HG02642 (cell line): ENCODE results near the gene H2AZ2.
A peak's percentile ranks its signal among the peaks of the same experiment; 100 is the strongest.

ENCODE experiments used
- ATAC-seq: cut with Tn5 transposase; IDR thresholded peaks from one replicate; pipeline ENCODE4 v1.9.1; 2021; ENCODE audit warnings: mild to moderate bottlenecking; ENCODE audit not compliant: unreplicated experiment, poor library complexity

Gene H2AZ2

DNA sequence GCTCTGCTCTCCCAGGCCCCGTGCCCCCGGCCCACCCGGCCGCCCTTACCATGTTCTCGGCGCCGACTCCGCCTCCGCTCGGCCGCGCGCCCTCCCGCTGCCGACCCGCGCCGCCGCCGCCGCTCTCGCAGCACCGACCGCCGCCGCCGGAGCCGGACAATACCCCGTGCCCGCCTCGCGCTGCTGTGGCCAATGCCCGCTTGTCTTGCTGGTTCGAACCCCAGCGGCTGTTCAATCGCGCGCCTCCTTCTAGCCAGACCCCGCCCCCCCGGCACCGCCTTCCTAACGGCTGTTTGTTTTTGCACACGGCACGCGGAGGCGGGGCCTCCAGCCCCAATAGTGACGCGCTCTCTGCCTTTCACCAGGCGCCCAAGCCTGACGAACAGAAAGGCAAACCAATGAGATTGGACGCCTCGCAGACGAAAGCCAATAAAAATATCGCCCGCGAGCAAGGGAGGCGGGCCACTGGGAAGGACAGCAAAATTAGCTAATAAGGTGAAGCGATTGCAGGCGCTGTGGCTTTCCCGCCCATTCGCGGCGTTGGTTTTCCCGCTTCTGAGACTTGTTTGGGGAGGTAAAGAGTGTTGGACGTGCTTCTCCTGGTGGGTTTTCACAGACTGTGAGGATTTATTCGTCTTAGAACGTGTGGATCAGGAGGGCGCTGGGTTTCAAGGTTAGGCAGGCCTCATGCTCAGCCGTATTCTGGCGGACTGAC is at the start of gene H2AZ2:
TSS of gene H2AZ2 (minus strand) at position 168 of the 715 bp plus-strand sequence. CDS start at position 52, 116 bp downstream.
- ATAC-seq = peak; percentile 87

DNA sequence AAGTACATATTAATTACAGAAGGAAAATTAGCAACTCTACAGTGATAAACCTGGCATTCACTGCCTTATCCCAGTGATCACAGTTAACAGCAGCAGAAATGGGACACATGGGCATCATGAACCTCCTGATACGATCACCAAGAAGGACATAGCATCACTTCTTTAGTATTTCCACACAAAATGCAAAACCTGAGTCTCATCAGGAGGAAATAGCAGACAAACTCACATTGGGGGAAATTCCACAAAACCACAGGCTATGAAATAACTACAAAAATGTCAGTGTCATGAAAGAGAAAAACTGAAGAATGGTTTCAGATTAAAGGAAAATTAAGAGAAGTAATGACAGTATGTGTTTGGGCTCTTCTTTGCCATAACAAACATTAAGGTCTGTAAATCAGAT is 49.4 kb upstream of the H2AZ2 start:
- no peak for ATAC-seq

DNA sequence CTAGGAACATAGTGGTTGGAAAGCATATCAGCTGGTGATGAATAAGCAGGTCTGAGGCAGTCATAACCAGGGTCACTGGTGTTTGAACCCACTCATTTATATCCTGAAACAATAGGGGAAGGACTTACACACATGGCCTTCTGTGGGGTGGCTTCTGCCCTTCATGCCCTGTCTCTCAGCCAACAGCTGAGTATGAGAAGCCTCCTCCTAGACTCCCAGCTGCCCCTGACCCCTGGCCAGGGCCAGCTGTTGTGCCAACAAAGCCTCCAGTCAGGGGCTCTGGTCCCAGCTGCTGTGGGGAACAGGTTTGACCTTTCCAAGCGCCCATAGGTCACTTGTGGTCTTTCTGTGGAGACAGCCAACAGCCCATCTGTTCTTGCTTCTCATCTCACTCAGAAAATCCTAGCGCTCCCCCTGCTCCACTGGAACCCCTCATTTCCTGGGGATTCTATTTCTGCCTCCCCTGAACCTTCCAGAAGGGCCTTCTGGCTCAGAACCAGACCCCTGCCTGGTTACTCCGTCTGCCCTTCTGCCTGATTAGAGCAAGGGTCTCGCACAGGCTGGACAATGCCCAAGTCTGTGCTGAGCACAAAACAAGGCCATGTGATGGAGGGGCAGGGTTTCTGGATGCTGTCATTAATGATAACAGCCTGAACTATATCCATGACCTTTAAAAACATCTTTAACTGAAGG is 47.1 kb upstream of the H2AZ2 start:
- no peak for ATAC-seq

DNA sequence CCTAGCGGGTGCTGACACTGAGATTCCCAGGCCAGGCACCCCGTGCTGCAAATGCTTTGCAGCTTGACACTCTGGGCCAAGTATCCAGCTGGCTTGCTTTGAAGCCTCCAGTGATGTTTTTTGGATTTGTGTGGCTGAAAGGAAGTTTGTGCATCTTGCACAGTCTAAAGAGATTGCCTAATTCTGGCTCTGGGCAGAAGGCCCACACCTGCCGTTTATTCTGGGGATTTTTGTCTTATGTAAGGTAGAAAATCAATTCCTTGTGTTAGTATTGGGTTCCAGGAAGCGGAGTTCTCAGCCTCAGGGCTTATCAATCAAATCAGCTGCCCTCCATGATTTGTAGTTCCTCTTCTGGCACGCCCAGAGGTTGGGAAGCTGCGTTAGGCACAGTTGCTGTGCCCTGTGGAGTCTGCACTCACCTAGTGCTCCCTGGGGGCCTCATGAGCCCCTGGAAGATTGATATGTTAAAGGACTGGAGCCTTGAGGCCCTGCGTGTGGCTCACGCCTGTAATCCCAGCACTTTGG is 45.9 kb upstream of the H2AZ2 start:
- ATAC-seq = no peak

DNA sequence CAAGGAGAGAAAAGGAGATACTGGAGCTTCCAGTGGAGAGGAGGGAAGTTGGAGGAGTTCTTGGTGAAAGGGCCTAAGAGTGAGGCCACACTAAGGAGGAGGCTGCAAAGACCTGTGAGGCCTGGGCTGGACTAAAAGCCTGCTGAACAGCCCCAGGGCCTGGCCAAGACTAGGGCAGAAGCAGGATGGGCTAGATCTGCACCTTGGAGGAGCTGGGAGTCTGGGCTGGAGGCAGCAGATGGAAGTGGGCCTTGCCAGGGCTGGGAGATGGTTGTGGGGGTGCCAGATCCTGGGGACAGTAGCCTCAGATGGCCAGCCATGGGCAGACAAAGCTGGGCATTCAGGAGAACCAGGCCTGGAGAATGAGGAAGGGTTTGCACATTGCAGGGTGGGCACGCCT is 43.9 kb upstream of the H2AZ2 start:
- ATAC-seq = no peak

DNA sequence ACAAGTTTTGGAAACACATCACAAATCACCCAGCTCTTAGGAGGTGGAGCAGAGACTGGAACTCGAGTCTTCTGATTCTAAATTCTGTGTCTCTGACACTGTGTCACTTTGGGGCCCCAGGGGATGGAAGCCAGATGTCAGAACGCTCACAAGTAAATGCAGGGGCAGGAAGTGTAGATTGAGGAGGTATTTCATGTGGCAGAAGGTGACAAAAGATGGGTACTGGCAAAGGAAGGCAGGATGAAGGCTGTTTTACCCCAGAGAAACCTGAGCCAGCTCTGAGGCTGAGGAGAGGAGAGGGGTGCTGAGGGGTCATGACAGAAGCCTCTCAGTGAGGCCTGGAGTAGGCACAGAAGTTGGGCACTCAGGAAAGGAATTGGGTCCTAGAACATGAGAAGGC is 43.5 kb upstream of the H2AZ2 start:
- no peak for ATAC-seq

DNA sequence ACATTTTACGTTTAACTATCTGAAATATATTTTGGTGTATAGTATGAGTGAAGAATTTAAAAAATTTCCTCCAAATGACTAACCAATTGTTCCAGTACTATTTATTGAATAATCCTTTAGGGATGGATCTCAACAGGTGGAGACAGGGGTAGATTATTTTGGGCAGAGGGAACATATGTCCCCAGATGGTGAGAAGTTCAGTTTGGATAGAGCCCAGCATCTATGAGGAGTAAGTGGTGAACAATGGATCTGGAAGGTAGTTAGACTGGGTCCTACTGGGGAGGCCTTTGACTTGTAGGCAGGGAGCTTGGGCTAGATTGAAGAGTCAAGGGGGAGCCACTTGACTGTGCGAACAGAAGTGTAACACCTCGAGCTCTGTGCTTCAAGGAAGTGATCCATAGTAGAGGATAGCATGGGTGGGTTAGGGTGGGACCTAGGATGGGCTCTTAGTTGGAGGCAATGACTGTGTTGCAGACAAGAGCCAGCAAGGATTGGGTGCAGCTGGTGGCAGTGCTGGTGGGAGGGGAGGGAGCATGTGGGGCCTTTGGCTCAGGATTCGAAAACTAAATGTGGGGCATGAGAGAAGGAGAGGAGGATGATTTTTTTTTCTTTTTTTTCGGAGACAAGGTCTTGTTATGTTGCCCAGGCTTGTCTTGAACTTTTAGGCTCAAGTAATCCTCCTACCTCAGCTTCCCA is 41.3 kb upstream of the H2AZ2 start:
- ATAC-seq = no peak

DNA sequence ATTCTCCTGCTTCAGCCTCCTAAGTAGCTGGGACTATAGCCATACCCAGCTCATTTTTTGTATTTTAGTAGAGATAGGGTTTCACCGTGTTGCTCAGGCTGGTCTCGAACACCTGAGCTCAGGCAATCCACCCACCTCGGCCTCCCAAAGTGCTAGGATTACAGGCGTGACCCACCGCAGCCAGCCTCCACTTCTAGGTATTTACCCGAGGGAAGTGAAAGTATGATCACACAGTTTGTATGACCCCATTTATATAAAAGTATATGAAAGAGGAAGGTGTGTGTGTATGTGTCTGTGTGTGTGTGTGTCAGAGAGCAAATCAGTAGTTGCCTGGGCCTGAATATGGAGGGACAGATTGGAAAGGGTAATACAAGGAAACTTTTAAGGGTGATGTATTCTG is 39.4 kb upstream of the H2AZ2 start:
- ATAC-seq = no peak

DNA sequence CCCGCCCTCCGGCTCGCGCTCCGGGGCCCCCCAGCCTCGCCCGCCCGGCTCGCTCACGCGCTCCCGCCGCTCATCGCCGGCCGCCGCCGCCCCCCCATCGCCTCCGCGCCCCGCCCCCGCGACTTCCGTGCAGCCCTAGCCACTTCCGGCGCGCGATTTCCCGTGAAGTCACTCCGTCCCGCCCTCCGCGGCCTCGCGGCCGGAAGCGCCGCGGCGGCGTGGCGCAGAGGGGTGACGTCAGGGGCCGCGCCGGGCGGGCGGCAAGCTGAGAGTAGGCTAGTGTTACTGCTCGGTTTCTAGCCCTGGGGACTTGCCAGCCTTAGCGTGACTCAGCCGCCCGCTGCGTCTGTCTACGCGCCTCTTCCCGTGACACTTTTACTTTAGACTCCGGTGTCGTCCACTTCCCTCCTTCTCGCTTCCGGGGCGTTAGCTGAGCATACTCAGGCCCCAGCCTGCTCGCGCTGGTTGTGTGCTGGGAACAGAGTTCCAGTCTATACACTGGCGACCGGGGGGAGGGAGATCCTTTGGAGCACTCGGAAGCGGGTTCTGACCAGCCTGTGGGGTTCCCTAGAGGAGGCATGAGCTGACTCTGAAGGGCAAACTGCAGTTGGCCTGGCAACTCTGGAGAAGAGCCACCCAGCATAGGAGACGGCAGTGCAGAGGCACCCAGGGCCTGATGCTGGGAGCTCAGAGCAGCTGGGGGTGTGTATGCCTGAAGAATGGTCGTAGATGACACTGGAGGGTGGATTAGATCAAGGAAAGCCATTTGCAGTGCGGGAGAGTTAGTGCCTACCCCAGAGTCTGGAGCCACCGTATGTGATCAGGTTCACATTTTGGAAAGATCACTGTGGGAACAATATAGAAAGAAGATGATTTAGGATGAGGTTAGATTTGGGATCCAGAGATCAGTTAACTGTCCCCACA is 37.8 kb upstream of the H2AZ2 start, which contains the start of gene PURB:
TSS of gene PURB (minus strand) at position 137 of the 924 bp plus-strand sequence. CDS start 182 bp downstream, outside the sequence.
- peak; percentile 85 for ATAC-seq

DNA sequence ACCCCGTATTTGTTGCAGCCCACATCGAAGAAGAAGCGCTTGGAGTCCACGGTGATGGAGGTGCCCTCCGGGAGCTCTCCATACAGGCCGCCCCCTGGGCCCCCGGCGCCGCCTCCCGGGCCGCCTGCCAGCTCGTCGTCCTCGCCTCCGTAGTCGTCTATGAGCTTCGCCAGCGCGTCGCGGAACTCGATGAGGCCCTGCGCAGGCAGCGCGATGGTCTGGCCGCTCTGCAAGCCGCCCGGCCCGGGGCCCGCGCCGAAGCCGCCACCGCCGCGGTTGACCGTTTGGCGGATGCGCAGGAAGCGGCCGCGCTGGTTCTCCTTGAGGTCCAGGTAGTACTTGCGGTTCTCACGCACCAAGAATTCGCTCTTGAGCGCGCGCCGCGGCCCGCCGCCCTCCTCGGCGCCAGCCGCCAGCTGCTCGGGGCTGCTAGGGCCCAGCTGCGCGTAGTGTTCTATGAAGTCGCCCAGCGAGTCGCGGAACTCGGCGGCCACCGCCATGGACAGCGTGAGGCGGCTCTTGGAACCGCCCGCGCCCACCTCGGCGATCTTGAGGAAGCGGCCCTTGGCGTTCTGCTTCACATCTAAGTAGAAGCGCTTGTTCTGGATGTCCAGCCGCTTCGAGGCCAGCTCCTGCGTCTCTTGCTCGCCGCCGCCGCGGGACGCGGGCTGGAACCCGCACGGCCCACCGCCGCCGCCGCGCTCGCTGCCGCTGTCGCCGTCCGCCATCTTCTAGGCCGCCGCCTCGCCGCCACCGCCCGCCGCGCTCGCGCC is 36.9 kb upstream of the H2AZ2 start:
- ATAC-seq = peak; percentile 22

DNA sequence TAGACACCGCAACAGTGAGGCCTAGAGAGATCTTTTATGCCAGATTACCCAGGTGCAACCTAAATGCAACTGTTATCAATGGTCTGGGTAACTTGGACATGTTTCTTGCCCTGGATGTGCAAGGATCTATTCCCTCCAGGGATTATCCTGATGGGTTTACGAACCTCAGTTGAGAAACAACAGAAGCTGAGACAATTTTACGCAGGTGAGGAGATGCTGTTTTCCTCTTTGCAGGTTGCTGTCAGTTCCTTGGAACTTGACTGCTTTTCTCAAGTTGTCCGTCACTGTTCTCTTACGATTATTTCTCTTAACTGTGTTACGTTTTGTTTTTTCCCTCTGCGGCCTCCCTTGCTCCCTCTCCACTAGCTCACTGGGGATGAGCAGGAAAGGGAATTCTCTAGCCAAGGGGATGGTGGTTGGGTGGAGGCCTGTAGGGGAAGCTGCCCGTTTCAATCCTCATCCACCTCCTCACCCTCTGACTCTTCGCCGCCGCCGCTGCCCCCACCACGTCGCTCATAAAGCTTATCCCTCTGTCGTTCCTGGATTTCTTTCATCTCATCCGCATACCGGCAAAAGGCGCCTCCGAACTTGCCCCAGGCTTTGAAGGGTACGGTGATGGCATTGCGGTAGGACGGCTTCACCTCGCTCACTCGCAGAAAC is 36.2 kb upstream of the H2AZ2 start:
- ATAC-seq = no peak

DNA sequence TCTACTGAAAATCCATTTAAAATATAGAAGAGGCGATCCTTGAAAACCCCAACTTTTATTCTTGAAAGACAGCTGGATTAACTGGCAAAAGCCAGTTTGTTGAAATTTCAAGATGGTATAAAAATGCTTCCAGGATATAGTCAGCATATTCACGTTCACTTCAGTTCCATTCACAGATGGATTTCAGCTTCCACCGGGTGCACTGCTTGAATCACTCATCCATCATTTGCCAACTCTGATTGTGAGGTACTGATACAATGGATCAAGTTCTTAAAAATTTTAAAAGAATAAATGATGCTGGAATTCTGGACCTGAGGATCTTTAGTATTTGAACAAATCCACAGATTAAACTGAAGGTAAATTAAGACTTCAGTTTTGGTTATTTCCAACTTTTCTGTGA is 35.0 kb upstream of the H2AZ2 start:
- no peak for ATAC-seq

DNA sequence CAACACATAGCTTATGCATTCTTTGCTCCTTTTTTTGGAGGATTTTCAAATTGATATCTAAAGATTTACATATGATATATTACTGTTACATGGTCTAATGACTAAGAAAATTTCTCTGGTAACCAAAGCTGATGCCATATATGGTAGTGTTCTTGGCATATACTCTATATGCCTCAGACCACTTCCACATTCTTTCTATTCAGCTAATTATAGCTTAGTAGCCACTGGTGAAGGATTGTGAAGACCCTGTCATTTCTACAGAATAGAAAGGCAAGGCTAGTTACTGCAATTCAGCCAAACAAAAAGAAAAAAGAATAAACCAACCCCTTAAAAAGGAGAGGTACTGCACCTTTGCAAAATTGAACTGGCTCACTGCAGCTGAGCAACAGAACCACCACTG is 33.7 kb upstream of the H2AZ2 start:
- ATAC-seq = no peak

DNA sequence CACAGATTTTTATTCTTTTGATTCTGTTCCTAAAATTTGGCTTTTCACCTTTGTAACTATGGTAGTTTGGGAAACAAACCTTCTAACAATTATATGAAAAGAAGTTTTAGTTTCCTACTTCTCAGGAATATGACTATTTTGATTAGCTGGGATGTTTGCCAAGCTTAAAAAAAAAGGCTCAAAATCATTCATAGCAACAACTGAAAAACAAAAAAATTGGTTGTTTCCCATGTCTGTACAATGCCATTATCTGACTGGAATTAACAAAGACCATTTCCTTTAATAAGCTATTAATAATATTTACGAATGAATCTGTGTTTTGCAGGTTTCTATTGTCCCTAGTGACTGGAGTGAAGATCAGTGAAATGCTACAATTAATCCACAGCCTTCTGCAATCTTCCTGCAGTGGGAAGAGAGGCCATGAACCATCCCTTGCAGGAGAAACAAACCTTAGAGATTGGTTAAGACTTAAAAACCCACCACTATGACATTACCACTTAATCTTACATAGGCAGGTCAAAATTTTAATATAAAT is 33.2 kb upstream of the H2AZ2 start:
- no peak for ATAC-seq

DNA sequence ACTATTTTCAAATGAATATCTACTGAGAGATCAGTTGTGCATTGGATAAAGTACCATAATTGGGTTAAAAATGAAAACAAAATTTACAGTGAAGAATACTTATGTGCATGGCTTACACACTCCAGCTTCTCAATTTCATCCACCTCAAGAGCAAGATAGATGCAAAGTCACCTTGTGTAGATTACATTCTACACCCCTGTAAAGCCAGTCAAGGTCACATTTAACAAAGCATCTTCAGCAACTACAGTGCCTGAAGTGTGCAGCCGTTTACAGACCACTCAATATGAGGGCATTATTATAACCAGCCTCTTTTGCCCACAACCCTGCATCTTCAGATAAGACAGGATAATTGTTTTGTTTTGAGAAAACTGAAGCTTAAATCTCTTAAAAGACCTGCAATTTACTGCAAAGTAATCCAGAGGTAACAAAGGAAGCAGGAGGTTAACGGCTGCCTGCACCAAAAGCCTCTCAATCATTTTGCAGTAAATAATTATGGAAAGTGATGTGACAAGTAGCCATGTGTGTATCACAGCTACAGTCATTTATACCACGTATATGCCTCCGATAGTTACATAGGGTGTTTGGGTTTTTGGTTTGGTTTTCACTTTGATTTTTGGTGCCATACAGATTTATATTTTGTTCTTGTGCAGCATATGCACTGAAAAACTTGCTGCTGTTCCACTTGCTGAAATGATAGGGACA is 32.6 kb upstream of the H2AZ2 start:
- no peak for ATAC-seq

DNA sequence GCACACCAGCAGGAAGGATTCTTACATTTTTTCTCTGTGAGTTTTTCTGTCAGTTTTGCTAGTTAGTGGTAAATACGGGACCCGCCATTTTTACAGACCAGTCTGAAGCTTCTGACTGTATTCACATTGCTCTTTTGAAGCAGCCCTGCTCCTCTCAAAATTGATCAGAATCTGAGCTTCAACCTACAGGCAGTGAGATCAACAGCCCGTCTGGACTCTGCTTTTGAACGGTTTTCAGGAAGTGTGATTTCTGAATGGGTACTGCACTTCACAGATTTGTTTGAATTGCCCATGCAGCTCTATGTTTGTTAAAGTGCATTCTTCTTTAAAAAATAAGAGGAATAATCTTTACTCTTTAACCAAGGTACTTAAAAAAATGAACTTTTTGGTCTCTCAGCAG is 28.5 kb upstream of the H2AZ2 start:
- no peak for ATAC-seq

DNA sequence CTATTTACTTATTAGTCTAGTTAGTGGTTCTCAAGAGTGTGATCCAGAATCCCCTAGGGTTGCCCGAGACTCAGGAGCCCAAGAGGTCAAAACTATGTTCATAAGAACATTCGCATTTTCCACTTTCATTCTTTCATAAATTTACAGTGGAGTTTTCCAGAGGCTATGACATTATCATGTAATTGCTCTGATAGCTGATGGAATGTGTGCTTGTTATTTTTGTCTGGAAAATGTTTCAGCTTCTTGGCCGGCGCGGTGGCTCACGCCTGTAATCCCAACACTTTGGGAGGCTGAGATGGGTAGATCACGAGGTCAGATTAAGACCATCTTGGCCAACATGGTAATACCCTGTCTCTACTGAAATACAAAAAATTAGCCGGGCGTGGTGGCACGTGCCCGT is 27.4 kb upstream of the H2AZ2 start:
- ATAC-seq = no peak

DNA sequence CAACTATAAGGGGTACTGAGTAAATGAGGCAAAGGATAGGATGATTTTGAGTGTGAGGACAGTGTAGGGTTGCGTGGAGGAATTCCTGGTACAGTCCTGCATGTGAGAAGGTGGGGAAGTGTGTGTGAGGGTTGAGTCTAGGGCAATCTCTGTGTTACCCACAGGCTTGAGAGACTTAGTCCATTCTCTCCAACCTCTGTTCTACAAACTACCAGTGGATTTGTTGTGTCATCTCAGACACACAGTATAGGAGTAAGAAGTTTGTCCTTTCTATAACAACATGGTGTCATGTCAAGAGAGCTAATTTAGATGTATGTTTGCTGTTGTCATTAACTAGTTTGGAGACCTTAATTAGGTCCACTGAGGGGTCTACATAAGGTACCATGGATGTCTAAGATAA is 24.9 kb upstream of the H2AZ2 start:
- ATAC-seq = no peak
